NB4 (cell line): Measurements from ENCODE around the gene C15orf39.
"Not testable (repeated sequence)": the region's sequence is repeated elsewhere in the genome, so short reads cannot be mapped to it uniquely, and the experiment has no call there.

Source experiments
- POLR2A ChIP-seq: IDR thresholded peaks from 2 replicates; pipeline ENCODE4 v1.6.1; 2011; ENCODE audit warnings: mild to moderate bottlenecking; ENCODE audit not compliant: insufficient read length; ENCODE audit errors: extremely low read depth
- TF ChIP-seq, protein P1 (sequence below): IDR thresholded peaks from one replicate; pipeline ENCODE4 v1.5.1; 2012; ENCODE audit warnings: low read depth, low read length

DNA sequence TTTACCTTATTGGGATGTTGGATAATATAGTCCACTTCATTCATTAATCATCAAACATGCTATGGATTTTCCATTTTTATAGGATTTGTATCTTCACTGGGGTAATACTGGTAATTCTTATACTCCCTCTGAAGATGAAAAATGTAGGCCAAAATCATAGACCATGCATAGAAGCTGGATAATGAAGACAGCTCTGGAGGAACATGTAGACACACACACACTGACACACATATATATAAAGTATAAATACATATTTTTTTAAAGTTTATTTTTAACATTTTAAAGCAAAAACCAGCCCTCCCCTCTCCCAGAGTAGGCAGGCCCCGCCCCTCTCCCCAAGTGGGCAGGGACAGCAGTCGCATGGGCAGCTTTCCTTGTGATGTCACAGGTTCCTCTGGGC is 56.4 kb downstream of the C15orf39 start, which contains the start of gene GOLGA6C:
- TF ChIP-seq, protein P1, sequence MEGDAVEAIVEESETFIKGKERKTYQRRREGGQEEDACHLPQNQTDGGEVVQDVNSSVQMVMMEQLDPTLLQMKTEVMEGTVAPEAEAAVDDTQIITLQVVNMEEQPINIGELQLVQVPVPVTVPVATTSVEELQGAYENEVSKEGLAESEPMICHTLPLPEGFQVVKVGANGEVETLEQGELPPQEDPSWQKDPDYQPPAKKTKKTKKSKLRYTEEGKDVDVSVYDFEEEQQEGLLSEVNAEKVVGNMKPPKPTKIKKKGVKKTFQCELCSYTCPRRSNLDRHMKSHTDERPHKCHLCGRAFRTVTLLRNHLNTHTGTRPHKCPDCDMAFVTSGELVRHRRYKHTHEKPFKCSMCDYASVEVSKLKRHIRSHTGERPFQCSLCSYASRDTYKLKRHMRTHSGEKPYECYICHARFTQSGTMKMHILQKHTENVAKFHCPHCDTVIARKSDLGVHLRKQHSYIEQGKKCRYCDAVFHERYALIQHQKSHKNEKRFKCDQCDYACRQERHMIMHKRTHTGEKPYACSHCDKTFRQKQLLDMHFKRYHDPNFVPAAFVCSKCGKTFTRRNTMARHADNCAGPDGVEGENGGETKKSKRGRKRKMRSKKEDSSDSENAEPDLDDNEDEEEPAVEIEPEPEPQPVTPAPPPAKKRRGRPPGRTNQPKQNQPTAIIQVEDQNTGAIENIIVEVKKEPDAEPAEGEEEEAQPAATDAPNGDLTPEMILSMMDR = not testable (repeated sequence)
- not testable (repeated sequence) for TF ChIP-seq POLR2A
